GM20000 (cell line): Measurements from ENCODE around the gene CELSR1.
A peak's percentile ranks its signal among the peaks of the same experiment; 100 is the strongest.

ENCODE experiments used
- DNase-seq: peaks from one replicate; pipeline ENCODE4 v3.0.0; 2012; ENCODE audit warnings: low spot score
- CTCF ChIP-seq: IDR thresholded peaks from 2 replicates; pipeline ENCODE4 v1.5.1; 2012; ENCODE audit warnings: mild to moderate bottlenecking, control low read depth; ENCODE audit errors: extremely low read depth, missing control alignments

CELSR1 gene

GRCh38 chr22:46432164-46433068, 105.0 kb downstream of the CELSR1 start:
- TF ChIP-seq CTCF = no peak
- peak; percentile 73 for DNase-seq

- no peak for TF ChIP-seq CTCF
- no peak for DNase-seq
Measured at GRCh38 chr22:46430961-46431838, 106.2 kb downstream of the CELSR1 start.

GRCh38 chr22:46429325-46429853, 108.0 kb downstream of the CELSR1 start:
- no peak for DNase-seq
- no peak for TF ChIP-seq CTCF

- TF ChIP-seq CTCF = no peak
- no peak for DNase-seq
Measured at GRCh38 chr22:46428602-46429324, 108.7 kb downstream of the CELSR1 start.

- no peak for DNase-seq
- TF ChIP-seq CTCF = no peak
Measured at GRCh38 chr22:46428171-46428570, 109.2 kb downstream of the CELSR1 start.

- no peak for DNase-seq
- no peak for TF ChIP-seq CTCF
Measured at GRCh38 chr22:46425016-46425415, 112.4 kb downstream of the CELSR1 start.
